CD14-positive monocyte (primary cell): ENCODE results near the gene INSR. TPM values are rescaled to one million over a fixed set of nuclear protein-coding genes. Genes with fewer than 3 reads are reported as not detected.
"Not testable (repeated sequence)": the region's sequence is repeated elsewhere in the genome, so short reads cannot be mapped to it uniquely, and the experiment has no call there.

ENCODE experiments used
- DNase-seq, 3 donors: peaks; one replicate each; pipeline ENCODE4 v3.0.0-alpha.2; 2011 to 2022
- H2AFZ ChIP-seq: 2 replicates; pipeline ENCODE4 v1.6.0; 2012; ENCODE audit warnings: mild to moderate bottlenecking, low read depth, low read length, inconsistent platforms; ENCODE audit not compliant: insufficient read depth, poor library complexity, severe bottlenecking
- H3K27ac ChIP-seq, 2 donors: 1 replicate in 1 of 2; 2 replicates in 1 of 2; pipeline ENCODE4 v1.5.1; 2012 to 2013; ENCODE audit warnings: low read length in 2 of 2, control low read depth in 1 of 2, inconsistent platforms in 1 of 2, low read depth in 1 of 2, mild to moderate bottlenecking in 1 of 2
- H3K27me3 ChIP-seq, 2 donors: one replicate each; pipeline versions ENCODE4 v1.6.0 to v1.6.1; 2011 to 2013; ENCODE audit warnings: low read length in 2 of 2; ENCODE audit not compliant: control insufficient read depth in 2 of 2, insufficient read depth in 2 of 2
- H3K36me3 ChIP-seq, 2 donors: replicated peaks in 1 of 2; 1 replicate in 1 of 2; 2 replicates in 1 of 2; pipeline versions ENCODE4 v1.5.1 to v1.6.1; 2012 to 2013; ENCODE audit warnings: low read length in 2 of 2, control low read depth in 1 of 2, inconsistent platforms in 1 of 2, mild to moderate bottlenecking in 1 of 2; ENCODE audit not compliant: insufficient read depth in 2 of 2, control insufficient read depth in 1 of 2
- H3K4me1 ChIP-seq, 2 donors: 1 replicate in 1 of 2; 2 replicates in 1 of 2; pipeline versions ENCODE4 v1.5.1 to v1.6.1; 2012 to 2013; ENCODE audit warnings: low read length in 2 of 2, control low read depth in 1 of 2, inconsistent platforms in 1 of 2, mild to moderate bottlenecking in 1 of 2, moderate library complexity in 1 of 2; ENCODE audit not compliant: insufficient read depth in 2 of 2, control insufficient read depth in 1 of 2
- H3K4me2 ChIP-seq: replicated peaks from 2 replicates; pipeline ENCODE3; 2012; ENCODE audit warnings: low read length, moderate library complexity, mild to moderate bottlenecking; ENCODE audit not compliant: poor library complexity, severe bottlenecking; ENCODE audit errors: extremely low read depth
- H3K4me3 ChIP-seq, 3 experiments: fragments of 200-600 bp in 1 of 3; sonication (generic) in 1 of 3; replicated peaks in 1 of 3; 1 replicate in 2 of 3; 2 replicates in 1 of 3; pipeline ENCODE4 v1.5.1; 2011 to 2013; ENCODE audit warnings: low read length in 3 of 3, mild to moderate bottlenecking in 3 of 3, control low read depth in 2 of 3, low read depth in 2 of 3, inconsistent platforms in 1 of 3, moderate library complexity in 1 of 3
- H3K79me2 ChIP-seq: 2 replicates; pipeline ENCODE4 v1.6.0; 2012; ENCODE audit warnings: mild to moderate bottlenecking, control low read depth, inconsistent platforms, low read length, moderate library complexity; ENCODE audit not compliant: insufficient read depth
- H3K9ac ChIP-seq: 2 replicates; pipeline ENCODE4 v1.6.0; 2017; ENCODE audit warnings: low read length, mild to moderate bottlenecking; ENCODE audit not compliant: insufficient read depth, poor library complexity, severe bottlenecking
- H3K9me3 ChIP-seq, 2 donors: replicated peaks in 1 of 2; 1 replicate in 1 of 2; 2 replicates in 1 of 2; pipeline versions ENCODE4 v1.5.1 to v1.6.1; 2012 to 2013; ENCODE audit warnings: low read length in 2 of 2, control low read depth in 1 of 2; ENCODE audit not compliant: control insufficient read depth in 1 of 2, insufficient read depth in 1 of 2
- H4K20me1 ChIP-seq: 2 replicates; pipeline ENCODE4 v1.6.0; 2012; ENCODE audit warnings: mild to moderate bottlenecking, low read length, control low read depth, moderate library complexity; ENCODE audit not compliant: insufficient read depth
- H3K27ac Mint-ChIP-seq, 7 donors: one replicate each; pipeline ENCODE4 v1.8.0; 2020; ENCODE audit warnings: mild to moderate bottlenecking in 7 of 7, mixed read lengths in 7 of 7, moderate library complexity in 6 of 7, inconsistent platforms in 2 of 7
- H3K27me3 Mint-ChIP-seq, 3 donors: one replicate each; pipeline ENCODE4 v1.8.0; 2021 to 2022; ENCODE audit warnings: low read depth in 3 of 3, mild to moderate bottlenecking in 3 of 3, mixed read lengths in 3 of 3, moderate library complexity in 3 of 3, inconsistent platforms in 1 of 3
- H3K36me3 Mint-ChIP-seq, 2 donors: one replicate each; pipeline ENCODE4 v1.8.0; 2020; ENCODE audit warnings: mixed read lengths in 2 of 2, inconsistent platforms in 1 of 2, mild to moderate bottlenecking in 1 of 2
- H3K4me1 Mint-ChIP-seq: one replicate; pipeline ENCODE4 v1.8.0; 2020; ENCODE audit warnings: mild to moderate bottlenecking, mixed read lengths
- H3K4me3 Mint-ChIP-seq, 2 donors: one replicate each; pipeline ENCODE4 v1.8.0; 2020; ENCODE audit warnings: mild to moderate bottlenecking in 2 of 2, mixed read lengths in 2 of 2, moderate library complexity in 1 of 2
- H3K9me3 Mint-ChIP-seq, 7 donors: one replicate each; pipeline ENCODE4 v1.8.0; 2020 to 2022; ENCODE audit warnings: mixed read lengths in 7 of 7, mild to moderate bottlenecking in 6 of 7, moderate library complexity in 6 of 7, inconsistent platforms in 2 of 7
- WGBS: methylation state at CpG from one replicate; pipeline ENCODE4 v1.1.5; 2013; ENCODE audit warnings: missing lambda C conversion rate; ENCODE audit not compliant: insufficient coverage; 5-methylcytosine and 5-hydroxymethylcytosine counted together
- intact Hi-C, 2 donors: fragments of 100-400 bp; cut with micrococcal nuclease; formaldehyde crosslinking; loops; one replicate each; pipeline versions ENCODE4 v1.15.0 to v1.15.1; 2023
- polyA plus RNA-seq, 3 donors: library from polyadenylated mRNA; depleted of rRNA in 1 of 3; unstranded in 2 of 3; stranded (reverse) in 1 of 3; fragments of 300-500 nt in 2 of 3; fragments of >200 nt in 1 of 3; fragmentation: Illumina TruSeq in 2 of 3; gene quantifications; 1 replicate in 2 of 3; 2 replicates in 1 of 3; pipeline ENCODE4 v1.2.3, GENCODE V29; 2012 to 2021
- TF ChIP-seq, protein P1 (sequence below): fragments of 200-600 bp; IDR thresholded peaks from one replicate; pipeline ENCODE4 v1.8.0; 2022; ENCODE audit warnings: antibody characterized with exemption, mild to moderate bottlenecking

Gene INSR
- polyA plus RNA-seq, 3 donors = 2.9 to 12.4 (median 3.4) TPM

- Histone ChIP-seq H2AFZ (no peak overlapping the region), H3K4me3 (no peak overlapping the region), H3K9me3 (no peaks in the 10 kb centered on the region), H3K79me2 (peaks cover 55% of the 10 kb centered on the region), H3K4me2 (no peak overlapping the region), H3K27ac (no peak overlapping the region), H4K20me1 (peaks cover 65% of the 10 kb centered on the region), H3K4me1 (peaks cover 5 to 10% of the 10 kb centered on the region in 2 donors), H3K36me3 (no peaks in the 10 kb centered on the region), H3K9ac (no peak overlapping the region), H3K27me3 (no peaks in the 10 kb centered on the region)
- H3K36me3 Mint-ChIP-seq = peaks cover 0 to 3% of the 10 kb centered on the region in 2 donors
- peaks cover 0 to 2% (median 2%) of the 10 kb centered on the region in 3 donors for H3K27me3 Mint-ChIP-seq
- intact Hi-C loops = no loop called here
- no peak overlapping the region for H3K4me3 Mint-ChIP-seq
- no peaks in the 10 kb centered on the region for H3K9me3 Mint-ChIP-seq
- 95% methylated on average over 2 of the region's 4 CpGs for WGBS
- no peak for DNase-seq
- TF ChIP-seq, protein P1, sequence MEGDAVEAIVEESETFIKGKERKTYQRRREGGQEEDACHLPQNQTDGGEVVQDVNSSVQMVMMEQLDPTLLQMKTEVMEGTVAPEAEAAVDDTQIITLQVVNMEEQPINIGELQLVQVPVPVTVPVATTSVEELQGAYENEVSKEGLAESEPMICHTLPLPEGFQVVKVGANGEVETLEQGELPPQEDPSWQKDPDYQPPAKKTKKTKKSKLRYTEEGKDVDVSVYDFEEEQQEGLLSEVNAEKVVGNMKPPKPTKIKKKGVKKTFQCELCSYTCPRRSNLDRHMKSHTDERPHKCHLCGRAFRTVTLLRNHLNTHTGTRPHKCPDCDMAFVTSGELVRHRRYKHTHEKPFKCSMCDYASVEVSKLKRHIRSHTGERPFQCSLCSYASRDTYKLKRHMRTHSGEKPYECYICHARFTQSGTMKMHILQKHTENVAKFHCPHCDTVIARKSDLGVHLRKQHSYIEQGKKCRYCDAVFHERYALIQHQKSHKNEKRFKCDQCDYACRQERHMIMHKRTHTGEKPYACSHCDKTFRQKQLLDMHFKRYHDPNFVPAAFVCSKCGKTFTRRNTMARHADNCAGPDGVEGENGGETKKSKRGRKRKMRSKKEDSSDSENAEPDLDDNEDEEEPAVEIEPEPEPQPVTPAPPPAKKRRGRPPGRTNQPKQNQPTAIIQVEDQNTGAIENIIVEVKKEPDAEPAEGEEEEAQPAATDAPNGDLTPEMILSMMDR = no peak
- no peak overlapping the region for H3K27ac Mint-ChIP-seq
- peaks cover 26% of the 10 kb centered on the region for H3K4me1 Mint-ChIP-seq
Observed at GRCh38 chr19:7210359-7210758, 83.9 kb downstream of the INSR start.

- Histone ChIP-seq H3K79me2 (peaks cover 56% of the 10 kb centered on the region), H4K20me1 (peaks cover 66% of the 10 kb centered on the region)
- H2AFZ ChIP-seq, H3K4me1 ChIP-seq, H3K4me3 ChIP-seq, intact Hi-C loops, H3K36me3 ChIP-seq, H3K4me3 Mint-ChIP-seq, H3K27me3 ChIP-seq, H3K9me3 ChIP-seq, H3K27ac Mint-ChIP-seq, H3K36me3 Mint-ChIP-seq, H3K9ac ChIP-seq, H3K9me3 Mint-ChIP-seq, H3K27me3 Mint-ChIP-seq, DNase-seq, H3K4me2 ChIP-seq, H3K27ac ChIP-seq: not testable (repeated sequence)
- no CpG with 5 or more reads among the region's 15 CpGs for WGBS
- peaks cover 26% of the 10 kb centered on the region for H3K4me1 Mint-ChIP-seq
Observed at GRCh38 chr19:7209597-7210325, 84.5 kb downstream of the INSR start.

- H3K36me3 ChIP-seq, H3K27me3 ChIP-seq, intact Hi-C loops, H3K27me3 Mint-ChIP-seq, H3K4me3 Mint-ChIP-seq, H2AFZ ChIP-seq, H3K27ac ChIP-seq, H3K9me3 Mint-ChIP-seq, DNase-seq, H3K27ac Mint-ChIP-seq, H3K4me3 ChIP-seq, H3K9me3 ChIP-seq, H3K9ac ChIP-seq, H3K4me2 ChIP-seq, H3K36me3 Mint-ChIP-seq, H3K4me1 ChIP-seq: not testable (repeated sequence)
- 100% methylated on average over 1 of the region's 3 CpGs for WGBS
- peaks cover 22% of the 10 kb centered on the region for H3K4me1 Mint-ChIP-seq
- Histone ChIP-seq H4K20me1 (peaks cover 60% of the 10 kb centered on the region), H3K79me2 (peaks cover 55% of the 10 kb centered on the region)
Observed at GRCh38 chr19:7209036-7209435, 85.2 kb downstream of the INSR start.
